Gastrocnemius medialis (tissue), 4 donors: ENCODE measurements around the gene SYCP1.

ENCODE experiments used
- CTCF ChIP-seq, 5 experiments: fragments of 450-650 bp in 3 of 5; fragments of 200-600 bp in 2 of 5; sonication (generic) in 2 of 5; IDR thresholded peaks in 4 of 5; conservative IDR thresholded peaks in 1 of 5; 1 replicate in 4 of 5; 2 replicates in 1 of 5; pipeline ENCODE4 v1.5.1; 2016 to 2019; ENCODE audit warnings: antibody characterized with exemption in 5 of 5, mild to moderate bottlenecking in 3 of 5, moderate library complexity in 3 of 5
- POLR2A ChIP-seq, 2 donors: fragments of 450-650 bp; IDR thresholded peaks; one replicate each; pipeline ENCODE4 v1.6.1; 2017; ENCODE audit warnings: antibody characterized with exemption in 2 of 2, mild to moderate bottlenecking in 2 of 2, moderate library complexity in 2 of 2

GRCh38 chr1:115035652-115036051 is 181.0 kb downstream of the SYCP1 start:
- TF ChIP-seq CTCF (IDR thresholded peaks at IDR 0.05 in 4 of 5, conservative IDR thresholded peaks at IDR 0.05 in 1 of 5) (no peak), POLR2A (IDR thresholded peaks at IDR 0.05) (no peak)
